NCI-H1930 (cell line): ENCODE measurements around the gene CD72.
"Not testable (repeated sequence)": the region's sequence is repeated elsewhere in the genome, so short reads cannot be mapped to it uniquely, and the experiment has no call there.

Source experiments
- DNase-seq, 2 experiments: peaks; one replicate each; lab custom pipeline; 2025; lab: John Stamatoyannopoulos, UW

The CD72 gene

DNA sequence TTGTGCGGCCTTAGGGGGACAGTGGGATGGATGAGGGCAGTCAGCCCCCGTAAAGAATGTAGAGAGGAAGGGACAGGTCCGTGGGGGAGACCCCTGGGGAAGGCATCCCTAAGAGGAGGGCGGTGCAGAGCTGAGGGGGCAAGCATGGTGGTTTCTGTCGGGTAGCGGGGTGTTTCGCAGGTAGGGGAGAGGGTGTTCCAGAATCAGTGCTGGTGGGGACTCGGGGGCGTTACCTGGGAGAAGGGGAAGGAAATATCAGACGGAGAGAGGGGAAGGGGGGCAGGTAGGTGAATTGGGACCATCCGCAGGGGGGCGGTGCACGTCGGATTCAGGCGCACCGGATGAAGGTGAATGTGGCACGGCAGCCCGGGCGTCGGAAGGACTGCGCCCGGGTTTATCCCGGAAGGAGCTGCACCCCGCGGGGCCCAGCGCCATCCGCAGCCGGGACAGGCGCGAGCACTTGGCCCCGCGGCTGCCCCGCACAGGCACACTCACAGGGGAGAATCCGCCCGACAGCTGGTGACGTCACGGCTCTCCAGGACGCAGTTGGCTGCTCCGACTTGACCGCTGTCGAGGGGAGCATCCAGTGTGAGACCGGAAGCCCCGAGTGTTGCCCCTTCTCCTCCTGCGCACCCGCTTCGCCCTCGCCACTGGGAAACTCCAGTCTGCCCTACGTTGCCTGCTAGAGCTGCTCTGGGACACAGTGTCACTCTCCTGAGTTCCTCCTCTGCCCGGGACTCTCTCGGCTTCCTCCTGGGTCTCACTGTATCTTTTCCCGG is 1.3 kb downstream of the CD72 start:
- DNase-seq = peak in 1 of 2 experiments; percentile 64

DNA sequence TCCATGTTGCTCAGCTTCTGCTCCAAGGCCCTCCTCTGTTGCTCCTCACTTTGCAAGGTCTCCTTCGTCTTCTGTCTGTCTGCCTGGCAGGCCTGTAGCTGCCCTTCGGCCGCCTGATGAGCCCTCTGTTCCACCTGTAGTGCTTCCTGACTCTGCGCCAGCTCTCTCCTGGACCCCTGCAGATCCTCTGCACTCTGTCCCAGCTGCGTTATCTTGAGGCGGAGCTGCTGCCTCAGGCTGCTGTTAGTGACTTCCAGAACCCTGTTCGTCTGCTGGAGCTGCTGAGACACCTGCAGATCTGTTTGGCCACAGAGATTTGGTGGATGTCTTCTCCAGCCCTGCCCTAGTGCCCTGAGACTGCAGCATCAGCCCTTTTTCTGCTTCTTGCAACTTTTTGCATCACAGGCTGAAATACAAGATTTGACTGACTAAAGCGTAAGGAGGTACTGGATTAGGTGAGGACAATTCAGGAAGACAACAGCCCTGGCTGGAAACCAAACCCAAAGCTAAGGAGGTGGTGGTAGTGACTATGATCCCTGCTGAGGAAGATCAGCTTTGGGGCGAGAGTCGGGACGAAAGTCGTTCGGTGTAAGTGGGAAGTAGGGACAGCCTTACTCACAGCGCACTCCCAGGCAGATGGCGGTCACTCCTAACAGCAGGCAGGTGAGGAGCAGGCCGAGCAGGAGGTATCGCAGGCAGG is 2.1 kb downstream of the CD72 start:
- no peak for DNase-seq

DNA sequence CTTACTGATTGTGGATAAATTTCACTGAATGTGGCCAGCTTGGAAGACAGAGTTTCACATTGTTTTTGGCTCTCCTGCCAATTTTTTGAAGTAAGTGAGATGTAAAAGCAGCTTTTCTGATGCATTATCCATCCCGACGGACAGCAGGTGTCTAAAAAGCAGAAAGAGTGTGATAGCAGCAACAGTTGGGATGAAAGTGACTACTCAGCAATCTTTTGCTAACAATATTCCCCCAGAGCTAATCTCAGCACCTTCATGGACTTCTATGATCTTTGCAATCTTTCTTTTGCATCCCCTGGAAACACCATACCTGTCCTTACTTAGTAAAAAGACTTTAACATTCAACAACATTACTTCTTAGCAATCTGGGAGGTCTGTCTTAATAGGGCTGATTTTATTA is 5.4 kb downstream of the CD72 start:
- DNase-seq = no peak

DNA sequence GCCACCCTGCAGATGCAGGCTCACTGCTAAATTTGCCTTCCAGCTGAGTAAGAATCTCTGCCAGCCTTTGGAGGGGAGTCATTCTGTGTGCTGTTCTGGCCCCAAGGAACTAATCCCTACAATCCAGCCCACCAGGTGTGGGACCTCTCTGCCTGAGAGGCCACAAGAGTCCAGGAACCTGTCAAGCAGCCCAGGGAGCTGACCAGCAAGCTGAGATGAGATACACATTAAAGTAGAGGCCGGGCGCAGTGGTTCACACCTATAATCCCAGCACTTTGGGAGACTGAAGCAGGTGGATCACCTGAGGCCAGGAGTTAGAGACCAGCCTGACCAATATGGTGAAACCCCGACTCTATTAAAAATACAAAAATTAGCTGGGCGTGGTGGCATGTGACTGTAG is 6.1 kb downstream of the CD72 start:
- not testable (repeated sequence) for DNase-seq

DNA sequence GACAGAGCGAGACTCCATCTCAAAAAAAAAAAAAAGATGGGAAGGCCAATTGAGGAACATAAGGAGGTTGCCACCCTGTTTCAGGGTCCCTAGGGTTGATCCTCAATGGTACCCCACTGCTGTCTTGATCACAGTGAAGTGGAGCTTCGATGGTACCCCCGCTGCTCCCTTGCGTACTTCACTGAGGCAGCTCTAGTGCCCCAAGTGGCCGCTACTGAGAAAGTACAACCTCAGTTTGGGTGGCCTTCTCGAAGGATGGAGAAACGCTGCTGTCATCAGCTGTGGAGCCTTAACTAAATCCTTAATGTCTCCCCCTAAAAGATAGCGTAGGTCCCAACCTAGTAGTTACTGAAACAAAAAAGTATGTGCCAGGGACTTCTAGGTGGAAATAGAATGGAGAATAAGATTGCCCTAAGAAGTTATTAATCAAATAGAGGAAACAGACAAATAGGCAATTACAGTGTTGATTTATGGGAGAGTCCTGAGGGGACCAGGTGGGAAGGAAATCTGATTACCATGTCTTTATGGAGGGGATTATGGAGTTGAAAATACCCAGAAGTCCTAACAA is 6.9 kb downstream of the CD72 start:
- peak in 1 of 2 experiments; percentile 44 for DNase-seq

DNA sequence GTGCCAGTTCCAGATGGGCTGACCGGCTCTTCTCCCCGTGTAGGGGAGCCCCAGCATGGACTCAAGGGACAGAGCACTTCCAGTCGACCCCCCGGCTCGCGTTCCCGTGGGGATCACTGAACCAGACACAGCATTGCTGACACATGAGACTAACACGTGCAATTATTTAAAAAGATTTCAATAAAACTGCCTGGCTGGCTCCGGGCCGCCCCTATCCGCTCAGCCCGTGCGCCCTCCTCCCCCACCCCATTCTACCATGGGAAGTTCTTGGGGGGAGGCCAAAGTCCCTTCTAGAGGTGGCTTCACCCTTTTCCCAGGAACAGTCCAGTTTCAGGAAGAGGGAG is 8.4 kb downstream of the CD72 start:
- DNase-seq = no peak

DNA sequence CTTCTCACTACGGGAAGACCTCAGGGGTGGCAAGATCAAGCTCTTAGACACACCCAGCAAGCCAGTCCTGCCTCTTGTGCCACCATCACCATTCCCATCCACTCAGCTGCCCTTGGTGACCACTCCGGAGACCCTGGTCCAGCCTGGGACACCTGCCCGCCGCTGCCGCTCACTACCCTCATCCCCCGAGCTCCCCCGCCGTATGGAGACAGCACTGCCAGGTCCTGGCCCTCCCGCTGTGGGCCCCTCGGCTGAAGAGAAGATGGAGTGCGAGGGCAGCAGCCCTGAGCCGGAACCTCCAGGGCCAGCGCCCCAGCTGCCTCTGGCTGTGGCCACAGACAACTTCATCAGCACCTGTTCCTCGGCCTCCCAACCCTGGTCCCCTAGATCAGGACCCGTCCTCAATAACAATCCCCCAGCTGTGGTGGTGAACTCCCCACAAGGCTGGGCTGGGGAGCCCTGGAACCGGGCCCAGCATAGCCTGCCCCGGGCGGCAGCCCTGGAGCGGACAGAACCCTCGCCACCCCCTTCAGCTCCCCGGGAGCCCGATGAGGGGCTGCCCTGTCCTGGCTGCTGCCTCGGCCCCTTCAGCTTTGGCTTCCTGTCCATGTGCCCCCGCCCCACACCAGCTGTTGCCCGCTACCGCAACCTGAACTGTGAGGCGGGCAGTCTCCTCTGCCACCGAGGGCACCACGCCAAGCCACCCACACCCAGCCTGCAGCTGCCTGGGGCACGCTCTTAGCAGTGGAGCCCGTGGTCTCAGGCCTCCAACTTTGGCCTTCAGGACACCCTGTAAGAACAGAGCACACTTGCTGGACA is 9.0 kb downstream of the CD72 start:
- no peak for DNase-seq

DNA sequence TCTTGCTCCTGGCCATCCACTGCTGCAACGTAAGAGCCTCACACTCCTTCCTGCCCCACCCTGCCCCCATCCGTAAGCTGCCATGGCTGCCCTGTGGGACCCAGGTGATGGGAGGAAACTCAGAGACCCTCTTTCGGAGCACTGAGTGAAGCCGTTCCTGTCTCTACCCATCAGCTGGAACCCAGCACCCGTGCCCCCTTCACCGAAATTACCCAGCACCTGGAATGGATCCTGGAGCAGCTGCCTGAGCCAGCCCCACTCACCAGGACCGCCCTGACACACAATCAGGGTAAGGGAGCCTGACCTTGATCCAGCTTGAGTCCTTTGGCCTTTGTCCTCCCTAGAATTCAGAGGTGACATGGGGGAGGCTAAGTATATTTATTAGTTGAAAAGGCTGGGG is 10.0 kb downstream of the CD72 start:
- no peak for DNase-seq

DNA sequence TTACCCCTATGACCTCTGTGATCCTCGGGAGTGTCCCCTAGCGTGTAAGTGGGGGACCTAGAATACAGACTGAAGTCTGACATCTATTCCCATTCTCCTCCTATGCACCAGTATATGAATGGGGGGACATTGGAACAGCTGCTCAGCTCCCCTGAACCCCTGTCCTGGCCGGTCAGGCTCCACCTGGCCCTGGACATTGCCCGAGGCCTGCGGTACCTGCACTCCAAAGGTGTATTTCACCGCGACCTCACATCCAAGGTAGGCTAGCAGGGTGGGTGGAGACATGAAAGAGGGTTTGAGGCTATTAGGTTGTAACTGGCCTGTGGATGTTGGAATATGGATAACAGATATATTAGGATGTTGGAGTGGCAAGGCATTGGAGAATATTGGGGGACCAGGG is 11.5 kb downstream of the CD72 start:
- no peak for DNase-seq

DNA sequence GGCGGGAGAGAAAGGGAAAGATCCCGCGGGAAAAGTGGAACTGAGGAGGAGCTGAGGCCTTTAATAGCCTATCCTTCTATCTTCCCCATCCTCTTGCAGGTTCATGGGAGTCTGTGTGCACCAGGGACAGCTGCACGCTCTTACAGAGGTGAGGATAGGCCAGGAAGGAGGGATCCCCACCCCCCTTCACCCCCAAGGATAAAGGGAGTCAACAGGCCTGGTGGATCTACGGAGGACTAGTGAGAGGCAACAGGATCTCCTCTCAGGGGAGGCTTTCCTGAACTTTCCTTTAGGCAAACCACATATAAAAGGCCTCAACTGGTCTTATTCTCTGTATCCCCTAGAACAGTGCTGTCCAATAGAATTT is 12.1 kb downstream of the CD72 start:
- DNase-seq = no peak

DNA sequence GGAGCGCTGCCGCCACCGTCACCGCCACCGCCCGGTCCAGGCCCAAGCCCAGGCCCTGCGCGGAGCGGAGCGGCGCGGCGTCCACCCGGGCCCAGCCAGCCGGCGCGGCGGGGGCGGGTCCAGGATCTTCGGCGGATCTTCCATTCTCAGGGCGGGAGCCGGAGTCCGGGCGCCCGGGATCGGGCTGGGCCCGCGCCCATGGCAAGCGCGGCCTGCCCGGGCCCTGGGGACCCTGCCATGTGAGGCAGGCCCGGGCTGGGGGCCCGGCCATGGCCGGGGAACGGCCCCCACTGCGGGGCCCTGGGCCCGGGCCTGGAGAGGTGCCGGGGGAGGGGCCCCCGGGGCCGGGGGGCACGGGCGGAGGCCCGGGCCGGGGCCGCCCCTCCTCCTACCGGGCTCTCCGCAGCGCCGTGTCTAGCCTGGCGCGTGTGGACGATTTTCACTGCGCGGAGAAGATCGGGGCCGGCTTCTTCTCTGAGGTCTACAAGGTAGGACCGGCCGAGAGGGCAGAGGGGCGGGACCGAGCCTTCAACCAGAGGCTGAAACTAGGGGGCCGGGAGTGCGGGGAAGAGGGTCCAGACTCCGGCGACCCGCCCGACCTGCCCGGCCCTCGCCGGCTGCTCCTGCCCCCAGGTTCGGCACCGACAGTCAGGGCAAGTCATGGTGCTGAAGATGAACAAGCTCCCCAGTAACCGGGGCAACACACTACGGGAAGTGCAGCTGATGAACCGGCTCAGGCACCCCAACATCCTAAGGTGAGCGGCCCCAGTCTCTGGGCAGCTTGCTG is 12.7 kb downstream of the CD72 start:
- DNase-seq = no peak

DNA sequence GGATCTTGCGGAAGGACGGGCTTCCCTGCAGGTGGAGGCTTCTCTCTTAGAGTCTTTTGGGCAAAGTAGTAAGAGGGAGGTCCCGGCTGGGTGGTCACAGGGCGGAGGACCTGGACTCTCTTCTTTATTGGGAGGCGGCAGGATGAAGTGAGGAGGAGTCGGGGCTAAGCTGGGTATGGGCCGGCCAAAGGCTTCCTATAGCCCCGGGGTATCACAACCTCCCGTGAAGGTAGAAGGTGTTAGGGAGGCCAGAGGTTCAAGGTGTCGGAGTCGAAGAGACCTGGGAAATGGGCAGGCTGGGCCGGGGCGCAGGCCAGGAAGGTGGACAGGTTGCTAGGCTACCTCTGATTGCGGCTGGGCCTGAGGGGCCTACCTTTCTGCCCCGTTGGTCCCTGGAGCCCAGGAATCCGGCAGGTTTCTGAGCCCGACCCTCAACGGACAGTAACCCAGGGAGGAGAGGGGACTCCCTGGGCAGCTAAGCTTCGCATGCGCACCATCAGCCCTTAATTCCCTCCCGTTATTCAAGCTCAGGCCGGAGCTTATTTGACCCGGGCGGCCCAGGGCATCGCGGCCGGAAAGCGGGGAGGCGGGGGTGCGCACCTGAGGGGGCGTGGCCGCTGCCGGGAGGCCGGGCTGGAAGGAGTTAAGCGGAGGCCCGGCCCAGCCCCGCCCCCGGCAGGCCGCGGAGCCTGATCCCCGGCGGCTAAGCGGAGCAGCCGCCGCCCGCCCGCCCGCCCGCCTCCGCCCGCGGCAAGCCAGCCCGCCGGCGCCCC is 13.4 kb downstream of the CD72 start, which contains the start of gene TESK1:
Gene TESK1, plus strand, starts transcription at position 685 of the 773 bp plus-strand sequence. CDS start 358 bp downstream, outside the sequence.
- DNase-seq = peak; percentile 55 to 83

DNA sequence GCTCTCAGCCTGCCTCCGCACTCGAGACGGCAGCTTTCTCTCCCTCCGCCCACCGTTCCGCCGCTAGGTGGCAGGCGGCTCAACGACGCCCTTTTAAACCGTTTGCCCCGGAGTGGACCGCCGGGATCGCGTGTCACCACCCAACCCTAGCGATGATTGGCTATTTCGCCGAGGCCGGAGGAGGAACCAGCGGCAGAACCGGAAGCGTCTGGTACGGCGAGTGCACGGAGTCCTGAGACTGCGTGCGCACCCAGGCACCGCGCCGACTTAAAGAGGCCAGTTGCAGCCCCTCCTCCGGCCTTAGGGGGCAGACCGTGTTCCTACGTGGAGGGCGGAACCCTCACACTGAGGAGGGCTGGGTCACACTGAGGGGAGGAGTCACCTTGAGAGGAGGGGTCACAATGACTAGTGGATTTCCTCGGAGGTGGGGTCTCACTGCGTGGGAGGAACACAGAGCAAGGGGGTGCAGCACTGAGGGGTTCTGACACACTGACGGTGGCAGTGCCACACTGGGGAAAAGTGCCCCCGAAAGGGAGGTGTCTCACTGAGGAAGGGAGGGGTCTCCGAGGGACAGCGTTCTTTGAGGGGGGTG is 14.1 kb downstream of the CD72 start:
- peak; percentile 100 for DNase-seq

DNA sequence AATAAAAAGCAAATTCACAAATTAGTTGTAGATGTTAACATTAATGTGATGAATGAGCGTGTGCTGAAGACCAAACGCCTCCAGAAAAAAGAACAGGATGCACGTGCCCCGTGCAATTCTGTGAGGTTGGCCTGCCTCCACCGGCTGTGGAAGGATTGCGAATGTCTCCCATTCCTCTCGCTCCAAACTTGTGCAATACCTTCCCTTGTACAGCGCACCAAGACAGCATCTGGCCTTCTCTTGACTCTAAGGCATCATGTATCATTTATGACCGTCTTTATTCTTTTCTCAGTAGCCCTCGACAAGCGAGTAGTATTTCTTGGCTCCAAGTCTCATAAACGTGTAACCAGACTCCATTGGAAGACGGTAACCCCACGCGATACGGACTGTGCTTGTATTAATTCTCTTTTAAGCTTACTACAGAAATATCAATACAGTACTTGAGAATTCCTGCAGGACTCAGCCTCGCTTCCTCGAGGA is 14.7 kb downstream of the CD72 start:
- peak in 1 of 2 experiments; percentile 64 for DNase-seq

DNA sequence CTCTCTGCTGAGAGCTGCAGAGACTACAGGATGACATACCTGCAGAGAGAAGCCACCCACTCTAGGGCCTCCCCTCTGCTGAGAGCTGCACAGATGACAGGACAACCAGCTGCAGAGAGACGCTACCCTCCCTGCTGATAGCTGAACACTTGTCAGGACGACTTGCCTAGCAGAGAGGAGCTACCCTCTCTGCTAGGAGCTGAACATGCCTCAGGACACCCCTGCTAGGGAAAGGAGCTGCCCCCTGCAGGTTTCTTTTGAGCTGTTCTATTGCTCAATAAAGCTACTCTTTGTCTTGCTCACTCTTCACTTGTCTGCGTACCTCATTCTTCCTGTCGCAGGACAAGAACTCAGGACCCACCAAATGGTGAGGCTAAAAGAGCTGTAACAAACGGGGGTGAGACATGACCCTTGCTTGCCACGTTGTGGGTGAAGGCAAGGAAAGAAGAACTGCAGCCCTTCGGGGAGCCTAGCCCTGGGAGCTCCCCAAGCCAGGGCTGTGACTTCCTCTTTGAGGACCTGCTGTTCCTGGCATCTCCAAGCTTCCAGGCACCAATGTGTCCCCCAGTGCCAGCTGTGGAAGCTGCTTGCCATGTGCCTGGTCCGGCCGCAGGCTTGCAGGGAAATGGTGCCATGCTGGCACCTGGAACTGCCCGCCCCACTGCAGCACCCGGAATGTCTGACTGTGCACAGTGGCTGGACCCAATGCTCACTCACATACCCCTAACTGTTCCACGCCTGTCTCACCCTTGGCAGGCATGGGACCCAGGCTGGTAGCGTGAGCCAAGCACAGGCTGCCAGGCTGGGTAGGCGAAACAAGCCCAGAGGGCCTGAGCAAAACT is 18.2 kb downstream of the CD72 start:
- no peak for DNase-seq

DNA sequence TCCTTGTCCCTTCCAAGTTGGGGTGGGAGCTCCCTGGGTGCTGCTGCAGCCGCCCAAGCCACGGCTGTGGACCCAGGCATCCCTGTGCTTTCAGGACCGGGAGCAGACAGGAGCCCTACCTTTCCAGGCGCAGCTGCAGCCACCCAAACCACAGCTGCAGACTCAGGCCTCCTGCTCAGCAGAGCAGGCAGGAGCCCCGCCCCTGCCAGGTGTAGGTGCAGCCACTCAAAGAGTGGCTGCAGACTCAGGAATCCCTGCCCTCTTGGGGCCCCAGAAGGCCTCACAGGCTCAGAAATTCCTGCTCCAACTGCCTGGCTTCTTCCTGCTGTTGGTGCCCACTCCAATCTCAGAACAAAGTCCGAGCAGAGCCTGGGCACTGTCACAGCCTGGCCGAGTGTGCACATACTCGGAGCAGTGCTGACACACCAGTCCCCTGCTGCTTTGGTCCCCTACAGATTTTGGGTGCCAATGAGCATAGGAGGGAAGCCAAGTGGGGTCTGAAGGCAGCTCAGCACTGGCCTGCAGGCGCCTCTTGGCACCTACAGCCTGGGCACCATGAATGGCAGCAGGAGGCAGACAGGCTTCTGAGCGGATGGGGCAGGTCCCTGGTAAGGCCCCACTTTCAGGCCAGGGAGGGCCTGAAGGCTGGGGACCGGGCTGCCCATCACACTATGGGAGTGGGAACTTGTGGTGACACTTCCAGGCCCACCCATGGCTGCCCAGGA is 19.2 kb downstream of the CD72 start:
- no peak for DNase-seq

DNA sequence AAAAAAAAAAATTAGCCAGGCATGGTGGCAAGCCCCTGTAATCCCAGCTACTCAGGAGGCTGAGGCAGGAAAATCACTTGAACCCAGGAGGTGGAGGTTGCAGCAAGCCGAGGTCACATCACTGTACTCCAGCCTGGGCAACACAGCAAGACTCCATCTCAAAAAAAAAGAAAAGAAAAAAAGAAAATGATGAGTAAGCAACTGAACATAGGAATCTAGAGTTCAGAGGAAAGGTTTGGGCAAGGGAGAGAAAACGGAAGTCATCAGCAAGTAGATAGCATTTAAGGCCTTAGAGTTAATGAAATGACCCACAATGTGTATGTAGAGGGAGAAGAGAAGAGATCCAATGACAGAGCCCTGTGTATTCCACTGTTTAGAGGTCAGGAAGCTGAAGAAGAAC is 21.3 kb downstream of the CD72 start:
- not testable (repeated sequence) for DNase-seq

DNA sequence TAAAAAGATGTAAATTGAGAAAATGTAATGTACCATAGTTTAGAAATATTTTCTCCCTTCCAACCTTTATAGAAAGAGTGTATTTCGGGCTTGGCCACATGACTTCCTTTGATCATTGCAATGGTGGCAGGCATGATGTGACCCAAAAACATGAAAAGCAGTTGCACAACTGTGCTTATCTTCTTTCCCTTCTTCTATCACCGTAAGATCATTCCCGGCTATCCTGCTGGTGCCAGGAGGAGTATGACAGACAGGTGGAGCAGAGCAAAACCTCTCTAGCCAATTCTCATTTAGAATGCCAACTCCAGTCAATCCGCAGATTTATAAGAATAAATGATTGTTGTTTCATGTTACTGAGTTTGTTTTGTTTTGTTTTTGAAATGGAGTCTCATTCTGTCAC is 23.7 kb downstream of the CD72 start:
- no peak for DNase-seq

DNA sequence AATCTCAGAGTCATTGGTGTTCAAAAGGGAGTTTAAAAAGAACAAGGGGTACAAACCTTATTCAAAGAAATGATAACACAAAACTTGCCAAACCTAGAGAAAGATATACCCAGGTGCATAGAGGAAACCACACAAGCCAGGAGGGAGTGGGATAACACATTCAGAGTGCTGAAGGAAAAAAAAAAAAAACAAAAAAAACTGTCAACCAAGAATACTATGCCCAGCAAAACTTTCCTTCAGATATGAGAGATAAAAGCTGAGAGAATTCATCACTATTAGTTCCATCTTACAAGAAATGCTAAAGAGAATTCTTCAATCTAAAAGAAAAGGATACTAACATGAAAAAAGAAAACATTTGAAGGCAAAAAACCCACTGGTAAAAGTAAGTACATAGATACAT is 24.6 kb downstream of the CD72 start:
- DNase-seq = no peak
